Loucy (cell line): ENCODE results near the gene NOL12.

Experiments used
- H2AFZ ChIP-seq: fragments of 200-600 bp; sonication (generic); 2 replicates; pipeline ENCODE4 v1.6.0; 2016; ENCODE audit warnings: antibody characterized with exemption, mild to moderate bottlenecking, low read length, moderate library complexity
- H3F3A ChIP-seq: fragments of 200-600 bp; 2 replicates; pipeline ENCODE4 v1.6.0; 2016; ENCODE audit warnings: antibody characterized with exemption, low read depth, mild to moderate bottlenecking
- H3K27me3 ChIP-seq: fragments of 200-600 bp; sonication (generic); 2 replicates; pipeline ENCODE4 v1.6.1; 2014; ENCODE audit warnings: low read length, mild to moderate bottlenecking; ENCODE audit not compliant: insufficient read depth, poor library complexity, severe bottlenecking
- H3K36me3 ChIP-seq: fragments of 200-600 bp; sonication (generic); 2 replicates; pipeline ENCODE4 v1.6.1; 2016; ENCODE audit warnings: low read length; ENCODE audit not compliant: insufficient read depth
- H3K4me1 ChIP-seq: fragments of 200-600 bp; sonication (generic); 2 replicates; pipeline ENCODE4 v1.5.1; 2014; ENCODE audit warnings: low read length, mild to moderate bottlenecking; ENCODE audit not compliant: insufficient read depth, poor library complexity, severe bottlenecking
- H3K4me2 ChIP-seq: fragments of 200-600 bp; sonication (generic); 2 replicates; pipeline ENCODE4 v1.6.0; 2014; ENCODE audit warnings: antibody characterized with exemption, low read length, low read depth, mild to moderate bottlenecking; ENCODE audit not compliant: poor library complexity, severe bottlenecking
- H3K4me3 ChIP-seq: fragments of 200-600 bp; sonication (generic); 2 replicates; pipeline ENCODE4 v1.5.1; 2014; ENCODE audit warnings: low read length, mild to moderate bottlenecking, mixed read lengths; ENCODE audit not compliant: poor library complexity, severe bottlenecking
- H3K79me2 ChIP-seq: fragments of 200-600 bp; sonication (generic); 2 replicates; pipeline ENCODE4 v1.6.1; 2014; ENCODE audit warnings: low read length; ENCODE audit not compliant: insufficient read depth
- H3K9ac ChIP-seq: fragments of 200-600 bp; sonication (generic); 2 replicates; pipeline ENCODE4 v1.6.0; 2014; ENCODE audit warnings: mild to moderate bottlenecking, low read depth, low read length, moderate library complexity; ENCODE audit not compliant: poor library complexity, severe bottlenecking
- H3K9me2 ChIP-seq: fragments of 200-600 bp; sonication (generic); replicated peaks from 2 replicates; pipeline ENCODE4 v1.6.1; 2016; ENCODE audit warnings: low read depth, low read length, mixed read lengths
- H3K9me3 ChIP-seq: fragments of 200-600 bp; sonication (generic); 2 replicates; pipeline ENCODE4 v1.6.1; 2014; ENCODE audit warnings: mild to moderate bottlenecking, antibody characterized with exemption, low read length, low read depth; ENCODE audit not compliant: insufficient read depth
- H4K20me1 ChIP-seq: fragments of 200-600 bp; sonication (generic); 2 replicates; pipeline ENCODE4 v1.6.0; 2014; ENCODE audit warnings: antibody characterized with exemption, low read length, mild to moderate bottlenecking; ENCODE audit not compliant: insufficient read depth, poor library complexity, severe bottlenecking
- CTCF ChIP-seq: fragments of 200-600 bp; sonication (generic); conservative IDR thresholded peaks from 2 replicates; pipeline ENCODE4 v1.5.1; 2014; ENCODE audit warnings: mild to moderate bottlenecking, antibody characterized with exemption, low read length
- EZH2phosphoT487 ChIP-seq: fragments of 200-600 bp; IDR thresholded peaks from 2 replicates; pipeline ENCODE4 v1.6.1; 2018; ENCODE audit warnings: antibody characterized with exemption, mild to moderate bottlenecking, moderate library complexity, borderline replicate concordance

NOL12 gene

GRCh38 chr22:37660709-37661045 lies 25.5 kb upstream of the NOL12 start:
- H3K79me2 ChIP-seq, result peaks cover 71% of the 10 kb centered on the region
- peak overlapping the region; percentile 93 for H3K4me2 ChIP-seq
- peaks cover 41% of the 10 kb centered on the region for H3K4me1 ChIP-seq
- peak overlapping the region; percentile 78 for H3K9ac ChIP-seq
- peaks cover 9% of the 10 kb centered on the region; the same call in 1 of the 2 replicates for H3K36me3 ChIP-seq
- TF ChIP-seq CTCF (no peak), EZH2phosphoT487 (no peak)
- peaks cover 54% of the 10 kb centered on the region for H4K20me1 ChIP-seq
- H3K9me2 ChIP-seq, result no peaks in the 10 kb centered on the region
- H3K4me3 ChIP-seq, result peak overlapping the region; percentile 73
- H2AFZ ChIP-seq, result no peak overlapping the region
- no peaks in the 10 kb centered on the region for H3K27me3 ChIP-seq
- no peaks in the 10 kb centered on the region for H3F3A ChIP-seq
- no peaks in the 10 kb centered on the region for H3K9me3 ChIP-seq

- Histone ChIP-seq H3K9me3 (no peaks in the 10 kb centered on the region), H3K4me1 (peaks cover 41% of the 10 kb centered on the region), H3K79me2 (peaks cover 78% of the 10 kb centered on the region), H3K4me2 (peak overlapping the region; percentile 93), H3K4me3 (peak overlapping the region; percentile 73), H4K20me1 (peaks cover 60% of the 10 kb centered on the region), H2AFZ (no peak overlapping the region), H3K9ac (peak overlapping the region; percentile 78), H3K27me3 (no peaks in the 10 kb centered on the region), H3F3A (no peaks in the 10 kb centered on the region), H3K9me2 (no peaks in the 10 kb centered on the region), H3K36me3 (peaks cover 16% of the 10 kb centered on the region; the same call in 1 of the 2 replicates)
- TF ChIP-seq EZH2phosphoT487, result no peak
- TF ChIP-seq CTCF, result peak; percentile 84
Observed at GRCh38 chr22:37661160-37661924, 24.8 kb upstream of the NOL12 start.

- peaks cover 41% of the 10 kb centered on the region for H3K4me1 ChIP-seq
- no peaks in the 10 kb centered on the region for H3K9me2 ChIP-seq
- H4K20me1 ChIP-seq, result peaks cover 64% of the 10 kb centered on the region
- no peak overlapping the region for H2AFZ ChIP-seq
- no peaks in the 10 kb centered on the region for H3K27me3 ChIP-seq
- H3K9ac ChIP-seq, result peak overlapping the region; percentile 78
- no peaks in the 10 kb centered on the region for H3K9me3 ChIP-seq
- H3K4me2 ChIP-seq, result peak overlapping the region; percentile 93
- H3K4me3 ChIP-seq, result peak overlapping the region; percentile 73
- H3F3A ChIP-seq, result no peaks in the 10 kb centered on the region
- no peak for TF ChIP-seq CTCF
- no peak for TF ChIP-seq EZH2phosphoT487
- peaks cover 84% of the 10 kb centered on the region for H3K79me2 ChIP-seq
- peaks cover 22% of the 10 kb centered on the region; the same call in 1 of the 2 replicates for H3K36me3 ChIP-seq
Observed at GRCh38 chr22:37662039-37662438, 24.1 kb upstream of the NOL12 start.
